D721Med (cell line): ENCODE results near the gene OR5K4.

Experiments used
- DNase-seq: peaks from one replicate; pipeline ENCODE4 v3.0.0; 2011; ENCODE audit warnings: low spot score; ENCODE audit not compliant: insufficient read length
- FAIRE-seq: peaks from 2 replicates; lab custom pipeline; 2011; peaks lifted over from hg19 to GRCh38; lab: Jason Lieb, UNC
- CTCF ChIP-seq: IDR thresholded peaks from 2 replicates; pipeline ENCODE4 v1.5.1; 2012; ENCODE audit warnings: mild to moderate bottlenecking, control low read depth; ENCODE audit not compliant: insufficient read depth; ENCODE audit errors: missing control alignments

Gene OR5K4

GRCh38 chr3:98367464-98368246, 14.0 kb downstream of the OR5K4 start:
- no peak for FAIRE-seq

GRCh38 chr3:98371186-98371585, 17.5 kb downstream of the OR5K4 start:
- no peak for DNase-seq
- FAIRE-seq = no peak
- no peak for TF ChIP-seq CTCF

More at GRCh38 chr3:98367464-98368246, 14.0 kb downstream of the OR5K4 start:
- no peak for DNase-seq
- no peak for TF ChIP-seq CTCF

- FAIRE-seq (no peak), DNase-seq (no peak)
- TF ChIP-seq CTCF = no peak
Observed at GRCh38 chr3:98371853-98372252, 18.2 kb downstream of the OR5K4 start.

- DNase-seq = no peak
- TF ChIP-seq CTCF = no peak
- no peak for FAIRE-seq
Observed at GRCh38 chr3:98372445-98372844, 18.8 kb downstream of the OR5K4 start.

GRCh38 chr3:98376631-98377030, 23.0 kb downstream of the OR5K4 start:
- no peak for TF ChIP-seq CTCF
- no peak for FAIRE-seq
- no peak for DNase-seq

DNA sequence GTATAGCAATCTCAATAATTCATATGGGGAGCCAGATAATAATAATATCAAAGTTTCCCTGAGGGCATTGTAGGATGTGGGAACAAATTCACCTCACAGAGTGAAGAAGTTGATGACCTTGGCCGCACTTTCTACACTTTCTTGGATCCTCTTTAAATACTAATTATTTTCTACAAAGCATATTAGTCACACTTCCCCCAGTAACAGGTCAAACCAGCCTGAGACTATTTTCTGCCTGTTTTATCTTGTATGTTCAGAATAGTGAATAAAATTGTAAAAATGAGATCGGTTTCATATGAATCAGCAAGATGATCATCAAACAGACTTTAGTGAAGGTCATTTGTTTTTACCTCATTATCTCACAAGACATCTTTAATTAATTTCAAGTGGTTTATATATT, 34.5 kb downstream of the OR5K4 start:
- no peak for TF ChIP-seq CTCF
- DNase-seq = no peak
- FAIRE-seq = no peak

GRCh38 chr3:98390366-98390765, 36.7 kb downstream of the OR5K4 start, which contains the start of gene OR5K3:
TSS of gene OR5K3 (plus strand) at chr3:98390666. CDS start at chr3:98390666, 0 bp downstream.
- FAIRE-seq (no peak), DNase-seq (no peak)
- no peak for TF ChIP-seq CTCF
